Uterus (tissue), 2 donors: Measurements from ENCODE around the gene ARRDC1.

ENCODE experiments used
- CTCF ChIP-seq, 4 experiments: fragments of 200-600 bp in 2 of 4; fragments of 450-650 bp in 2 of 4; sonication (generic) in 2 of 4; IDR thresholded peaks; one replicate each; pipeline ENCODE4 v1.5.1; 2016 to 2019; ENCODE audit warnings: antibody characterized with exemption in 4 of 4, mild to moderate bottlenecking in 2 of 4, moderate library complexity in 1 of 4
- POLR2A ChIP-seq, 2 donors: fragments of 450-650 bp; IDR thresholded peaks; one replicate each; pipeline ENCODE4 v1.6.1; 2016; ENCODE audit warnings: antibody characterized with exemption in 2 of 2, mild to moderate bottlenecking in 1 of 2, moderate library complexity in 1 of 2

- TF ChIP-seq CTCF (IDR thresholded peaks at IDR 0.05) (no peak), POLR2A (IDR thresholded peaks at IDR 0.05) (no peak)
Measured at GRCh38 chr9:137586854-137587253, 18.6 kb upstream of the ARRDC1 start.
